Activated CD4-positive, CD25-positive, alpha-beta regulatory T cell treated with anti-CD3 and anti-CD28 coated beads, Interleukin-2, amount 50 U/mL, for 16 hours (primary cell): ENCODE data around the gene CCDC12.
A peak's percentile ranks its signal among the peaks of the same experiment; 100 is the strongest.

Experiments
- DNase-seq: peaks from one replicate; pipeline ENCODE4 v3.0.0-alpha.2; 2020; ENCODE audit warnings: low read depth, low spot score

Gene CCDC12

GRCh38 chr3:46976326-46977190 is at the start of gene CCDC12:
Gene CCDC12, minus strand, starts transcription at chr3:46976745. Its CDS starts 13 bp downstream, at chr3:46976732.
- DNase-seq, result peak; percentile 95

- no peak for DNase-seq
Measured at GRCh38 chr3:47024932-47025331, 48.4 kb upstream of the CCDC12 start.

- no peak for DNase-seq
Measured at GRCh38 chr3:47022641-47023071, 46.1 kb upstream of the CCDC12 start.

GRCh38 chr3:47020311-47020710 is 43.8 kb upstream of the CCDC12 start:
- DNase-seq, result no peak

- DNase-seq, result no peak
Measured at GRCh38 chr3:47019201-47019600, 42.7 kb upstream of the CCDC12 start.

GRCh38 chr3:47018269-47018611 is 41.7 kb upstream of the CCDC12 start:
- no peak for DNase-seq

DNA sequence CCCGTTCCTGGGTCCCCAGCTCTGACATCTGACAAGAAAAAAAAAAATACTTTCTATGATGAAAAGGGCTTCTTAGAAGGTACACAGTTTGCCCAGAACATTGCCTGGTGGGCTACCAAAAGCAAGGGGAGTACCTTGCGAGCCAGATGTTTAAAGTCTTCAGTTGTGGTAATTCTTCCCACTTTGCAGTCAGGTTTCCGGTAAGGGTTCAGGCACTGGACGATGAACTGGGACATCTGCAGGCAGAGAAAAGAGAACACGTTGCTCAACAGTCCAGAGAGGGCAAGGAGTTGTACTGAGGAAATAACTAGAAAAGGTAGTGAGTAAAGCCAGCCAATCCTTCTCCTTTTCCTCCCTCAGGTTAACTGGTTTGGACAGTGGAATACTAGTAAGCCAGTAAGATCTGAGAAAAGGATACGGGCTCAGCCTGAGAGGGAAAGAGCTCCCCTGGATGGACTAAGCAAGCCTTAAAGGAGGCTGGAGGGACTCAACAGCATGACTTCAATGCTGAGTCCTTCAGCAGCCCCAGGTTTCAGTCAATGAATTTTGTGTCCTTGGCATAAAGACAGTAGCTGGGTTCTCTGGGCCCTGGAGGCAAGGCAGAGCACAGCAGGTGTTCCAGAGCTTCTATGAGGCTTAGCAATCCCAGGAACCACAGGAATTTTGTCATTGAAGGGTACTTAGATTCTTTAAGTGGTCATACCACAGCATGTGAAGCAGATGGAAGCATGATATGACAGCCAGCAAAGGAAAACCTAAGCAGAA is 41.1 kb upstream of the CCDC12 start:
- DNase-seq, result no peak

DNA sequence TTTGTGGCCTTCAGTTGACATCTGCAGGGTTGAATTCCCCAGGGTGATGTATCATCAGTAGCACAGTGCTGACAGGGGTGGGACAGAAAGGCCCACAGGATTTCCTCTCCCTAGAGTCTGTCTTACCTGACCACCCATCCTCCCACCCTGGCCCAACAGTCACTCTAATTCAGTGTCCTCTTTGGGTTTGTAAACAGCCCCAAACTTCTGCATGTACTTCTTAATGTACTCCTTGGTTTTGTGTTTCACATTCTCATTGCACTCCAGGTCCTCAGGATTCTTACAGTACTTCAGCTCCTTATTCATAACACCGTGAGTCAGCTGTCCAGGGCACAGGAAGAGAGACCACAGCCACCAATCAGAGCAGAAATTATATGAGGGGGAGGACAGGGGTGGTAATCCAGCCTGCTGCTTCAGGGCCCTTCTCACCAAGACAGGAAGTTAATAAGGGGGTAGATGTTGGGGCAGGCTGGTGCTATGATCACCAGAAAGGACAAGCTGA is 40.4 kb upstream of the CCDC12 start:
- DNase-seq, result no peak

DNA sequence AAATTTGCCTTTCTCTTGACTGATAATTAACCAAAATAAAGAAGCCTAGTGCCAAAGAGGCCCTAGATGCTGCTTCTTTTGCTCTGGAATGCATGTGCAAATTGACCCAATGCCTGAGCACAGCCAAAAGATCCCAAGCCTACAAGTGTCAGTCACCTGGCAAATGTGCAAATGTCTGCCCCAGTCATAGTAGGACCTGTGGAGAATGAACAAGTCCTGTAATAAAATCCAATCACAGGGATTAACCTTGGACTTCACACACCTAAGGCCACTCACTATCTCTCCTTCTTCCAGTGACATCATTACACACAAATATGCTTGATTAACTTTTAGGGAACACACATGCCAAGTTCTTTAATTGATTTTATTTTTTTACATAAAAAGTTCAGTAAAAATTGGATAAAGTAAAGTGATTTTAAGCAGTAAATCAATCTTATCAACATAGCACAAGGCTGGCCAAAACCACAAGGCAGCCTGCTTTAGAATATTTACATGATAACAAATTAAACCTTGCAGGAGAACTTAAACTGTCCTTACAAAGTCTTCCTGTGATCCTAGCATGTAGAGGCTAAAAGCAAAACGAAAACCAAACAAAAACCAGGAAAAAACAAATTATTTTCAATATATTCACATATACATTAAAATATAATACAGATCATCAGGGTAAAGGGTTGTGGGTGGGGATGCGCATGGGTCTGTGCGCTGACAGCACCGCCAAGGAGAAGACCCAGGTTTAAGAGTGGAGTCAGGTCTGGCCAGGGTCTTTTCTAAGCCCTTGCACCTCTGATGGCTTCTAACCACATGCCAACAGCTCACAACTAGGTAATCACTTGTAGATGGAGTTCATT is 39.8 kb upstream of the CCDC12 start:
- no peak for DNase-seq

GRCh38 chr3:47015151-47015550 is 38.6 kb upstream of the CCDC12 start:
- DNase-seq, result no peak

DNA sequence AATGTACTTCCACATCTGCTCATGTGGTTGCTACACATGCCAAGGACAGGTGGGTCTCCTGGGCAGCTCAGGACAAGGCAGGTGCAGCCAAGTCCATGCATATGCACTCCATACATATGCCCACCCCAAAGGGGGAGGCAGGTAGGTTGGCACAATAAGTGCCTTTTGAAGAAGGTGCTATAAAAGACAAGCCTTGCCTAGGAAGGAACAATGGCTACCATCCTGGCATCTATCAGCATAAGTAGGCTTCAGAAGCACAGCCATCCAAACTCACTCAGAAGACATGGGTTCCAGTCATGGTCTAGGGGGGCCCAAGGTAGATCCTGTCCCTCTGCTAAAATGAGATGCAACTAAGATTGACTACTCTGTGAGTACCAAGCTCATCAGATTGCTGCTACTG is 37.5 kb upstream of the CCDC12 start:
- DNase-seq, result no peak

DNA sequence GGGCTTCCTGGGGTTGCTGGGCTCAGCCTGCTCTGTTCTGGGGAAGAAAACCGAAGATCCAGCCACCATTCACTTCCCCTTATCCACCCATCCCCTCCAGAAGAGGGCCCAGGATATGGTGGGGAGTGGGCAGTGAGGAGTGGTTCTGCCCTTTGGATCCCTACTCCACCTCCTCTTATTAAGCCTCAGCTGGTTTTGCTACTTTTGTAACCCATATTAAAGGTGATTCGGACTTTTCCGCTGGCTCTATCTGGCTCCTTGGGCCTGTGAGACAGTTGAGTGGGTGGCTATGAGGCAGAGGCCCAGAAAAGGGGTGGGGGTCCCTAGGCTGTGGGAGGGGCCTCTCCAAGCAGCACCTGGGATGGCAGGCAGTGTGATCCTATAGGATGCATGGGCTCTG is 36.7 kb upstream of the CCDC12 start:
- DNase-seq, result no peak

DNA sequence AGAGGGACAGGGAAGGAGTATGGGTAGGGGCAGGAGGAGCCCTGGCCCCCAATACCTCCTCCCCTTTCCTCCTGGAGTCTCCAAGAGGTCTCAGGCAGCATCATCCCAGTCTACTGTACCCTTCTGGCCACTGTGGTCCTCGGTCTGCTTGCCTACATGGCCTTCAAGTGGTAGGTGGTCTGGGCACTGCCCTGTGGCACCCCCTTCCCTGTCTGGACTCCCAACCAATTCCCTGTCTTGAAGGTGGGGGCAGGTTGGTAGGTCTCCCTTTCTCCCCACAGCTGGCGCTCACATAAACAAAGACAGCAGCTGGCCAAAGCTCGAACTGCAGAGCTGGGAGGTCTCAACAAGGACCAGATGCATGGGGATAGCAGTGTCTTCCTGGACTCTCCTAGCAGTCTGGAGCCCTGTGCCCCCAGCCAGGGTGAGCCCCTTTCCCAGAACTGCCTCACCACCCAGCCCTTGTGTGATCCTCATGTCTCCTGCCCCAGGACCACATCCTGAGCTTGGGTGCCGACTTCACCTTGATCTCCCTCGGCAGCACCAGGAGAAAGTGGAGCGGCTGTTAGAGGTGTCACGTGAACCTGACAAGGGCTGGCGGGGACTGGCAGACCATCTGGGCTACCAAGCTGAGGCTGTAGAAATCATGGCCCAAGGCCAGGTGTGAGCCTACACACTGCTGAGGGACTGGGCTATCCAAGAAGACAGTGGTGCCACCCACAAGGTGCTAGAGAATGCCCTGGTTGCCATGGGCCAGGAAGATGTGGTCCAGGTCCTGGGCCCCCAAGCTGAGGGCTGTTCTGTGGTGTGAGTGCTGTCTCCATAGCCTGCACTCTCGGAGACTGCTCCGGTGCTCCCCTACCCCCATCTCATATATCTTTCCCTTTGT is 36.0 kb upstream of the CCDC12 start:
- DNase-seq, result no peak

DNA sequence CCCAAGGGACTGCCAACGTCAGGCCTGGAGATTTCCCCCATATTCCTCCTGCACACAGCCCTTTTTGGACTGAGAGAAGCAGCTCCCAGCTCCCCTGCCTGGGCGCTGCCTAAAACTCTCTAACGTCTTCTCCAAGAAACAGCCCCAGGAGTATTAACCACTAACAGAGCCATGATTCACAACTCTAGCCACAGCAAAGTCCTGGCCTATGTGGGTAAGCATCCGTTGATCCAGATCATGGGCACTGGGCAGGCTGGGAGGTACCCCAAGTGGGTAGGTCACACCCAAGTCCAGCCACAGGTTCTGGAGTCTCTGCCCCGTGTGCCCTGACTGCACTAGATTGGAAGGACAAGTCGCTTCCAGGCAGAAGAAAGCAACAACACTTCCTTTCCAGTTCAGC is 34.8 kb upstream of the CCDC12 start:
- DNase-seq, result no peak

DNA sequence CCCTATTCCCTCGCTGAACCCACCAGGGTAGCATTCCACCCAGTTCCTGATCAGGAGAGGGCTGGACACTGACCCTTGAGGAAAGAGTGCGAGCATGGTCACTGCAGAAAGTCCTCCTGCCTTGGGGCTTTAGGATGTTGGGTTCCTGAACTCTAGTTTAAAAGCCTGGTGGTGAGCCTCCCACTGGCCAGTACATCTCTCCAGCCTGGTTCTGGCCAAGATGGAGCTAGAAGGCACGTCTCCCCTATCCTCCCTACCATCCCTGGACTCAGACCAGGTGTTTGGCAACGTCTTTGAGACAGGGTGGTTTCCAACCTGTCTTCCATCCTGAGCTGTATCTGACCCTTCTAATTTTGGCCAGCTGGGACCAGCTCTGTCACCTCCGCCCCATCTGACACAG is 34.4 kb upstream of the CCDC12 start:
- DNase-seq, result no peak

DNA sequence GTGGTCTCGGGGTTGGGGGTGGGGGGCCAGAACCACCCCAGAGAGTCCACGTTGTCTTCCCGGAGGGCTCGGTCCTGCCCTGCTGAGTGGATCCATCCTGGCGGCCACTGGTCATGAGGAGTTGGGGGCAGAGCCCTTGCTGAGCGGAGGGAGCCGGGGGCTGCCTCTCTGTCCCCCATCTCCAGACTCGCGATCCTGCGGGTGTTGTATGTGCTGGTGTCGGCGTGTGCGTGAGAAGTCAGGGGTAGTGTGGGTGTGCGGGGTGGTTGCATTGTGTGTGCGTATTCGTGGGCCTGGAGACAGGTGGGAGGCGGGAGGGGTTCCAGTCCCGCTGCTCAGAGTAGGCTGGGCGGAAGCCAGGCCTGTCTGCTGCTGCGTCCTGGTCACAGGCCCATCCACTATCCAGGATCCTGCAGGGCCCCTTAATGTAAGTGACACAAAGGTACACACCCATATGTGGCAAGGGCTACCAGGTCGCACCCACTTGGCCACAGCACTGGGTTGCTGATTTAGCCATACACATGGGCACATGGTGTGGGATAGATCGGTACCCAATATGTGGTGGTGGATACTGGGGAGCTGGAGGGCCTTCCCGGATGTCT is 33.7 kb upstream of the CCDC12 start:
- no peak for DNase-seq

GRCh38 chr3:47009225-47010110 is 32.9 kb upstream of the CCDC12 start:
- peak; percentile 39 for DNase-seq

GRCh38 chr3:47008851-47009224 is 32.3 kb upstream of the CCDC12 start:
- DNase-seq, result no peak

DNA sequence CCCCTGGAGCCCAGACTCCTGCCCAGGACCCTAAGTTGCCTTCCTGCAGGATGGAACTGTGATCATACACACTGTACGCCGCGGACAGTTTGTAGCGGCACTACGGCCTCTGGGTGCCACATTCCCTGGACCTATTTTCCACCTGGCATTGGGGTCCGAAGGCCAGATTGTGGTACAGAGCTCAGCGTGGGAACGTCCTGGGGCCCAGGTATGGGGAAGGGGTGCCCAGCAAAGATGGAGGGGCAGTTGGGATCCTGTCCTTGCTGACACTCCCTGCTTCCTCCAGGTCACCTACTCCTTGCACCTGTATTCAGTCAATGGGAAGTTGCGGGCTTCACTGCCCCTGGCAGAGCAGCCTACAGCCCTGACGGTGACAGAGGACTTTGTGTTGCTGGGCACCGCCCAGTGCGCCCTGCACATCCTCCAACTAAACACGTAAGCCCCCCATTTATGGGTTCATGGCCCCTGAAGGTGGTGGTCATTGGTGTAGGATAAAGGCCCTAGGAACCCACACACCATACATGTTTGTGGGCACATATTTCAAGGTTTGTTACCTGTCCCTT is 31.8 kb upstream of the CCDC12 start:
- no peak for DNase-seq
